NCI-H82 (cell line): ENCODE data around the gene ING4.
A peak's percentile ranks its signal among the peaks of the same experiment; 100 is the strongest.

ENCODE experiments used
- DNase-seq: peaks from one replicate; lab custom pipeline; 2025; lab: John Stamatoyannopoulos, UW

The ING4 gene

GRCh38 chr12:6606331-6607131, 56.4 kb downstream of the ING4 start:
- peak; percentile 66 for DNase-seq

DNA sequence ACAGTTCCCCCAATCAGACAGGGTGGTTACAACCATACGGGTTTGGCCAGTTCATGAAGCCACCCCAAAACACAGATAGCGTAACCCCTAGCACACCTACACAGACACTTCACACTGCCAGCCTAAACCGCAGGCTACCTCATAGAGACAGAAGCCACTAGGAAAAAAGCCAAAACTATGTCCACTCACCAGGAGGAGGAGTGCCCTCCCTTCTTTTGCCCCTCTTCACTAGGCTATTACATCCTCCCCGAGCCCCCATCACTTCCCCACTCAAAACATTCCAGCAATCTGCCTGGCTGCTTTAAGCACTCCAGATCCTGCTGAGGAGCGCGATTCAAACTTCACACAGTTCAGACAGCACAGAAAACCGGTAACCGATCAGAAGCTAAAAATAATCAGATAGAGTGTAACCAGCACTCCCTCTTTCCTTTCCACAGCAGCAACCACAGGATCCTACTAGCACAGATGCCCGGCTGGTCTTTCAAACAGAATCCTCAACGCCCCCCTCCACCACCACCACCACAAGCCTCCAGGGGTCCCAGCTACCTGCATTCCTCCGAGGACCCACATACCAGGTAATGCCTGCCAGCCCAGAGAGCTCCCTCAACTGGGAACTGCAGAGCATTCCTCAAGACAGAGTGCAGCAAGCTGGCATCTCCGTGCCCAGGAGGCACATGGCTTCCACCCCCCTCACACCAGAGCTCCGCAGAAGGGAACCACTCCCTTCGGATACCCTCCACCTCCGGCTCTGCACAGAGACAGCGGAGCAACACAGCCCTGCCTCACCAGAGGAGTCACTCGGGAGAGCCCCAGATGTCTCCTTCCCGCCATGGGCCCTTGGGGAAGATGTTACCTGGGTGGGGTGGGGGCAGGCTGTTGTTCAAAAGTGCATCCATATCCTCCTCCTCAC, 57.2 kb downstream of the ING4 start:
- no peak for DNase-seq

DNA sequence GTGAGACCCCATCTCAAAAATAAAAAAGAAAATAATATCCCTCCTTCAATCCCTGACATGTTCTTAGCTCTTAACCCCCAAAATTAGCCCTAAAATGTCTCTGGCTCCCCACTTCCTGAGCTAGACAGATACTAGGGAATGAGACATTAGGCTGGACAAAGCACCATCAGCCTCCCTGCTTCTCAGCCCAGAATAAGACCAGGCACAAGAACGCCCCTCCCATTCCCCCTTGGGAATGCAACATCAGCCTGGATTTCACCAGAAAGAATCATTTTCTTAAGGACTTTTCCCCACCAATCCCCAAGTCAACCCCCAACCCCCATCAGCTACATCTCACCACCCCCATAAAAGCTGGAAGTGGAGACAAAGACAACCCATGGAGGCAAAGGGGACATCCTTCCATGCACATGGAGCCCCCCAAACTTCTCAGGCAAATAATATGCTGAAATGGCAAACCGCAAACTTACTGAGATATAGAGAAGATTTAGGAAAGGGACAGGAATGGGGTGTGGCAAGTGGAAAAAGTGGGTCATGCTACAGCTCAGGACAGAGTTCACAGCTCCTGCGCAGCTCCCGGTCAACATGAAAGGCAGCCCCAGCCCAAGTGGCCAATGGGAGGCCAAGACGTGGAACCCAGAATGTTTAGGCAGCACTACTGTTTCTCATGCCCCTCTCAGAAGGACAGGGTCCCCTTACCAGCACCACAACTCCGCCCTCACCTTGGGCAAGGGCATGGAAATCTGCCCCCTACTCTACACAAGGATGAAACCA, 58.5 kb downstream of the ING4 start:
- DNase-seq = no peak

DNA sequence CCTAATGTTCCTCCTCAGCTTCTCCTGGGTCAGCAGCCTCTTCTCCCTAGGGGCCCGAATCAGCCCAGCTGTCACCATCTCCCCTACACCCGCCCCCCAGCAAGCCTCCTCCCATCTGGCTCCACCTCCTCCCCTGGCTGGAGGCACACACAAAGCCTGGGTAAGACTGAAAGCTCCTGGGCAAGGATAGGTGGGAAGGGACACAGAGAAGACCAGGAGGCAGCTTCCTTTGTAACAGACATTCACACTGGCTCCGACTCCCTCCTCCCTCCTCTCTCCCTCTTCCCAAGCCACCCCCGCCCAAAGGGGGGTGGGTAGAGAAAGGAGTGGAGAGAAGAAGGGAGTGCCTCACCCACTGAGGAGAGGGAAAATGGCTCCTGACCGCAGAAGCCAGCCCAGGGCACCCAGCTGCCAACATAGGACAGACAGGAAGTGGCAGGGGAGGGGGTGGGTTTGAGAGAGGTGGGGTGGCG, 59.8 kb downstream of the ING4 start:
- DNase-seq = peak; percentile 95

DNA sequence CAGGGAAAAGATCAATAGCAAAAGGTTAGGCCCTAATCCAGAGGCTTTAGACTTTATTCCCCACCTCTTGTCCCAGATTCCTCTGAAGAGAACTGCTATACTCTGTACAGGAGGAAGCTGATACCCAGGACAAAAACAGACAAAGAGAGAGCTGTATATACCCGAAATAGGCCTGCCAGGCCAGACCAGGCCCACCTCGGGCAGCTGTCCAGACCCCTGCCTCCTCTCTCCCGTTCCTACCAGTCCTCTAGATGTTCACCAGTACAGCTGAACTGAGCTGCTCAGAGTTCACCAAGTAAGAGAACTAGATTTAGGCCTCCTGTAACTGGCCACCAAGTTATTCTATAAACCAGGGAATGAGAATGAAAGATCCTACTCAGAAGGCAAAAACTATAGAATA, 60.4 kb downstream of the ING4 start:
- no peak for DNase-seq
